CD4-positive, alpha-beta T cell treated with Interleukin-12 subunit alpha and Interleukin-12 subunit beta, for 1 hour (primary cell): ENCODE measurements around the gene GRAMD2A.

Source experiments
- DNase-seq: peaks from one replicate; pipeline ENCODE4 v3.0.0-alpha.2; 2020

The GRAMD2A gene

GRCh38 chr15:72197460-72198355, at the start of gene GRAMD2A:
Gene GRAMD2A, minus strand, starts transcription at chr15:72197787.
- DNase-seq = peak; percentile 18

GRCh38 chr15:72242775-72243370, 45.3 kb upstream of the GRAMD2A start:
- no peak for DNase-seq

GRCh38 chr15:72239652-72240051, 42.1 kb upstream of the GRAMD2A start:
- no peak for DNase-seq

- DNase-seq = no peak
Measured at GRCh38 chr15:72238586-72238985, 41.0 kb upstream of the GRAMD2A start.

- DNase-seq = no peak
Measured at GRCh38 chr15:72237853-72238224, 40.3 kb upstream of the GRAMD2A start.

- DNase-seq = peak; percentile 46
Measured at GRCh38 chr15:72237029-72237852, 39.7 kb upstream of the GRAMD2A start.

- DNase-seq = no peak
Measured at GRCh38 chr15:72236381-72237003, 38.9 kb upstream of the GRAMD2A start.

- DNase-seq = no peak
Measured at GRCh38 chr15:72235298-72235697, 37.7 kb upstream of the GRAMD2A start.

GRCh38 chr15:72233769-72234168, 36.2 kb upstream of the GRAMD2A start:
- no peak for DNase-seq

- peak; percentile 72 for DNase-seq
Measured at GRCh38 chr15:72231833-72232478, 34.4 kb upstream of the GRAMD2A start.

- peak; percentile 95 for DNase-seq
Measured at GRCh38 chr15:72231066-72231832, 33.7 kb upstream of the GRAMD2A start, which contains the start of gene PKM. Gene PKM, minus strand, starts transcription at chr15:72231190. Its CDS starts 12,093 bp downstream, at chr15:72219097.

GRCh38 chr15:72230197-72231065, 32.8 kb upstream of the GRAMD2A start:
- peak; percentile 66 for DNase-seq

GRCh38 chr15:72229947-72230196, 32.3 kb upstream of the GRAMD2A start:
- DNase-seq = no peak

- DNase-seq = peak; percentile 63
Measured at GRCh38 chr15:72229076-72229946, 31.7 kb upstream of the GRAMD2A start.

- peak; percentile 15 for DNase-seq
Measured at GRCh38 chr15:72227720-72228119, 30.1 kb upstream of the GRAMD2A start.

- peak; percentile 32 for DNase-seq
Measured at GRCh38 chr15:72227192-72227586, 29.6 kb upstream of the GRAMD2A start.

- DNase-seq = no peak
Measured at GRCh38 chr15:72223278-72223677, 25.7 kb upstream of the GRAMD2A start.

- DNase-seq = no peak
Measured at GRCh38 chr15:72222393-72222792, 24.8 kb upstream of the GRAMD2A start.

GRCh38 chr15:72220687-72221086, 23.1 kb upstream of the GRAMD2A start:
- no peak for DNase-seq

- no peak for DNase-seq
Measured at GRCh38 chr15:72217216-72217615, 19.6 kb upstream of the GRAMD2A start.
